GM21390 (cell line): ENCODE measurements around the gene NDUFA8.

Experiments
- ATAC-seq: cut with Tn5 transposase; IDR thresholded peaks from one replicate; pipeline ENCODE4 v1.9.1; 2021; ENCODE audit not compliant: unreplicated experiment

The NDUFA8 gene

DNA sequence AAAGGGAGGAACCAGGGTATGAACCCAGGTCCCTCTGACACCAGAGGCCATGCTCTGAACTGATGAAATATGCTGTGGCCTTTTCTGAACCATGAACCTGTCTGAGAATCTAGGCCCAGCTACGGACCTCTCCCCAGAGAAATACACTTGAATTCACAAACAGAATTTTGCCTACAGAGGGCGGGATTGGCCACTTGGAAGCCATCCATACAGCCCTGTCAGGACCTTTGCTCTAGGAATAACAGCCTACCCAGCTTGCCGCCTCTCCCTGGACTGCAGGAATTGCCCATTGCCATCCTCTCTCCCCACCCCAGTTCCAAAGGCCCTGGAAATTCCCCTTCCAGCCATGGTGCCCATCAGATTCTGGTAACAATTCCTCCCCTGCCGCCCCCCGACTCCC lies 26.7 kb upstream of the NDUFA8 start:
- ATAC-seq = no peak

DNA sequence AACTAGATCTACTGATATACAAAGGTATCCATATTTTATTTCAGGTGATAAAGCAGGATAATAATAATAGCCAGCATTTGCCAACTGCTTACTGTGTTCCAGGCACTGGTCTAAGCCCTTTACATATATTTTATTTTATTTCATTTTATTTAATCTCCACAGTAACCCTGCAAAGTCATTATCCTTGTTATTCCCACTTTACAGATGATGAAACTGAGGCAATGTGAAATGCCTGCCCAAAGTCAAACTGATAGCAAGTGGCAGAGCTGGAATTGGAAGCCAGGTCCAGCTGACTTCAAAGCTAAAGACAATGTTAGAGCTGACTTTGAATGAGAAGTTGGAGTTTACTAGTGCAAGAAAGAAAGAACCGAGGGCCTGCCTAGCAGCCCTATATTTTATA lies 25.0 kb upstream of the NDUFA8 start:
- ATAC-seq = no peak

DNA sequence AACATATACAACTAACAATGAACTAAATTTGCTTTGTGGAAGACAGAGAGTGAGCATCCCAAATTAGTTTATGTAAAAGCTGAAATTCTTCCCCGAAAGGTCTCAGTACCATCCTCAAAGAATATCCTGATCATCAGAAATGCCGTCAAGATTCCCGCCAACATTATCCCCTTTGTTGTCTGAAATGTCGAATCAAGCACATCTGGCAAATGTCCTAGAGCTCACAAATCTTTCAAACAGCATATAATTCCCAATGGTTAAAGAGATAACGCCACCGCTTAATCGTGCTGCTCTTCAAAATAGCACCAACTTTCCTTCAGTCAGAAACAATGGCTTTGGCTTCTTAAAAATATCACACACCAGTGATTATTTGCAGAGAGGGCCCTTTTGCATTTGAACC lies 23.9 kb upstream of the NDUFA8 start:
- ATAC-seq = no peak

DNA sequence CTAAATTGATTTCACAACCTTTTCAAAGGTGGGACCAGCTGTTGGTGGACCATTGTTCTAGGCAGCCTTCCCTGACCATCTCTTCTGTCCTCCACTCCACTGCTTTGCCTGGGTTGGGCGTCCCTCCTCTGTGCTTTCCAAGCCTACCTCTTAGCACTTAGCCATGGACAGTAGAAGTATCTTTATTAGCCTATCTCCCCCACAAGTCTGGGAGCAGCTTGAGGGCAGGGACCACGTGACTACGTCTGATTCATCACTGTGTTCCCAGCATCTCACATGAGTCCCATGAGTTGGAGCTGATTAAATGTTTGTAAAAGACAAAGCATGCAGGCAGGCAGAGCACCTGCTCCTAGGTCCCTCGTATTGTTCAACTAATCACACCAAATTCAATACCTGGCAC lies 21.1 kb upstream of the NDUFA8 start:
- no peak for ATAC-seq

DNA sequence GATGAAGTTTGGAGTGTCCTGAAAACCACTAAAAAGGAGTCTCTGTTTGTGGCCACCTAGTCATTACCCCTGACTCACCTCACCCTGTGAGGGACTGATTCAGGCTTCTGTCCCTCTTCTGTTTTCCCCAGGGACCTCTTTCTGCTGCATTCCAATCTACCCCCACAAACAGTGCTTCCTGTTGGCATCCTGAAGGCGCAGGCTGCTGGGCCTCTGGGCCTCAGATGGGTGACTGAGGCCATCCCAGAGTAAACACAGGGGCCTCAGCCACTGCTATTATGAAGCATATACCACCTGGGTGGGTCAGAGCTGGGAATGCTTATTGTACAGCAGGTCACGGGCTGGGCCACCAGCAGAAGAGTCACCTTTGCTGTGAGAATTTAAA lies 20.1 kb upstream of the NDUFA8 start:
- ATAC-seq = no peak

DNA sequence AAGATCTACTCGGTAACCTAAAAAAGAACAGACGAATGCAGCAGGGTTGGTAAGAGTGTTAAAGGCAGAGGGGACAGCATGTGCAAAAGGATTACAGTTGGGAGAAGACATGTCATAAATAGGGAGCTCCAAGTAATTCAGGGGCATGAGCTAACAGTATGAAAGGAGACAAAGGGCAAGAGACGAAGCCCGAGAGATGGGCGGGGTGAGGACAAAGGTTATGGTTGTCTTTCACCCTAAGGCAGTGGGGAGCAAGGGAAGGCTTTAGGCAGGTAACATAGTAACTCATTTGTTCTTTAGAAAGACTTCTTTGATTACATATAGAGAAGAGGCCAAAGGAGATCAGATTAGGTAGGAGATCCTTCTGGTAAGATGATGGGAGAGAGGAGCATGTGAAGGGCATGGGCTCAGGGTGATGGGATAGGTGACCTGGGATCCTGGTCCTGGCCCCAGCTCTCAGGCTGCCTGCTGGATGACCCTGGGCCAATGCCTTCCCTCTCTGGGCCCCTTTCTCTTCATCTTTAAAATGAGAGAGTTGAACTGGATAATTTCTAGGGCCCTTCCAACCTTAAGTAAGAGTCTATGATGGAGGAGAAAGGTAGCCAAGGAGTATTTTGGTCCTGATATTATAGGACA lies 19.6 kb upstream of the NDUFA8 start:
- ATAC-seq = no peak

DNA sequence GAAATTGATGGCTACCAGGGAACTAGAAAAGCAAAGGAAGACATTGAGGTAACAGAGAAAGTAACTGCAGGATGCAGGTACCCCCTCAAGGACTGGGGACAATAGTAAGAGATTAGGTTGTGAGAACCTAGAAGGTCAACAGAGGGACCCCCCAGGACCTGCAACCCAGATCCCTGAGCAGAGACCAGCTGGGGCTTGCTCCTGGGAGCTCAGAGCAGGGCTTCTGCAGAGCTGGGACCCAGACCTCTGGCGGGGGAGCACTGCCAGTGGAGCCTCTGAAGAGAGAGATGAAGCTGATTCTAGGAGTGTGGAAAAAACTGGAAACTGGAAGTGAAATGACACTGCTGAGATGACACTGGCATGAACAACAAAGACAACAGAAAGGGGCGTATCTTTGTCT lies 17.3 kb upstream of the NDUFA8 start:
- no peak for ATAC-seq

DNA sequence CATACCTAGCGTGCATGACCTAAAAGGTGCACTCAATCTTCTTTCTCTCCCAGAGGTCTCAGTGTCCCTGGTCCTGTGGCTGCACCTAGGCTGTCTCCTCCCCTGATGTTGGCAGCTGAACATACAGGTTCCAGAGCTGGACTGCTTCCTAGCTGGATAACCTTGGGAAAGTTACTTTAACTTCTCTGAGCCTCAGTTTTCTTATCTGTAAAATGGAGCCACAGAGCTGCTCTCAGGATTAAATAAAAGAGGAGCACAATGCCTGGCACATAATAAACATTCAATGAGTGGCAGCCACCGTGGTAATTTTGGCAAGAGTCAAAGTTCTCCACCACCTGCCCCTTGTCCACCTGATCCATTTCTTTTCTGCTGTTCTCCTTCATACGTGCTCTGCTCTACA lies 14.1 kb upstream of the NDUFA8 start:
- no peak for ATAC-seq

DNA sequence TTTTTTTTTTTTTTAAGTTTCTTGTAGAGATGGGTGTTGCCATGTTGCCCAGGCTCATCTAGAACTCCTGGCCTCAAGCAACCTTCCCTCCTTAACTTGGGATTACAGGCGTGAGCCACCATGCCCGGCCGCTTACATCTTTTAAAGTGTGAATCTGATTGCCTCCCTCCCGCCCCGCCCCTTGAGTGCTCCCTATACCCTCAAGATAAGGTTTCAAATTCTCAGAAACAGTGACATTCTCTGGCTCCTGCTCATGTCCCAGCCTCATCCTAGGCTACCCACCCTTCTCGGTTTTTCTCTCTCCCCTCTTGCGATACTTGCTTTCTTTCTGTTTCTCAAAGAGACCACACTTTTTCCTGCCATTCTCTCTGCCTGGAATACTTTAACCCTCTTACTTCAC lies 12.6 kb upstream of the NDUFA8 start:
- no peak for ATAC-seq

DNA sequence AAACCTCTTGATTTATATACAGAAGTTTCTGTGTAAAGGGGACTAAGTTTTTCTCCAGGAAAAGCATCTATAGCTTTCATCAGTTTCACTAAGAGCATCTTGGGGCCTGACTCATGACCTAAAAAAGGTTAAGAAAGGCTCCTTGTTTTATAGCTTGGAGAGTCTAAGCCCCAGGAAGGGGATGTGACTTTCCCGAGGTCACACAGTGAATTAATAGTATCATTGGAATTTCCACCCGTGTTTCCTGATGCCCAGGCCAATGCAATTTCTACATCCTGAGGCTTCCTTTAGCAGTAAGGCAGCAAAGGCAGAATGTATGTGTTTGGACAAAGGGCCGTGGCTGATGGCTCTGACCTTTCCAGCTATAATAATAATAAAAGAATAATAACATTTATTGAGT lies 8.8 kb upstream of the NDUFA8 start:
- ATAC-seq = no peak

DNA sequence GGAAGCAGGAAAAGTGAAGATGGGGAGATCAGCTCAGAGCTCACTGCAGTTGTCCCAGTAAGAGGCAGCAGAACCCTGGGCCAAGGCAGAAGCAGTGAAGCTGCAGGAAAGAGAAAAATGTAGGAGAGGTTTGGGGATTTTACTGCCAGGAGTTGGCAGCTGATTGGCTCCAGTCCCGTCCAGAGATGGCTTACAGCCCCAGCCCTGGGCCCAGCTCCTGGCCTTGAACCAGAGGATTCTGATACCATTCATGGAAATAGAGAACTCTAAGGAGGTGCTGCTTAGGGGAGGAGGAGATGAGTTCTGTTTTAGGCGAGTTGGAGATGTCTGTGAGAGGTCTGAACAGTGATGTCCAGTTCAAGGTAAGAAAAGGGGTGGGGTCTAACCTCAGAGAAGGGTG lies 4.7 kb upstream of the NDUFA8 start:
- ATAC-seq = no peak

DNA sequence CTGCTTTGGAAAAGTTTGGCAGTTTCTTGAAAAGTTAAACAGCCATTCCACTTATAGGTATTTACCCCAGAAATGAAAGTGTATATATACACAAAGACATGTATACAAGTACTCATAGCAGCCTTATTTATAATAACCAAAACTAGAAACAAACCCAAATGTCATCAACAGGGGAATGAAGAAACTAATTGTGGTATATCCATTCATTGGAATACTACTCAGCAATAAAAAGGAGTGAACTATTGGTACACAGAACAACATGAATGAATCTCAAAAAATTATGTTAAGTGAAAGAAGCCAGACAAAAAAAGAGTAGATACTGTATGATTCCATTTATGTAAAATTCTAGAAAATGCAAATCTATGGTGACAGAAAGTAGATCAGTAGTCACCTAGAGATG lies 2.8 kb upstream of the NDUFA8 start:
- ATAC-seq = no peak

DNA sequence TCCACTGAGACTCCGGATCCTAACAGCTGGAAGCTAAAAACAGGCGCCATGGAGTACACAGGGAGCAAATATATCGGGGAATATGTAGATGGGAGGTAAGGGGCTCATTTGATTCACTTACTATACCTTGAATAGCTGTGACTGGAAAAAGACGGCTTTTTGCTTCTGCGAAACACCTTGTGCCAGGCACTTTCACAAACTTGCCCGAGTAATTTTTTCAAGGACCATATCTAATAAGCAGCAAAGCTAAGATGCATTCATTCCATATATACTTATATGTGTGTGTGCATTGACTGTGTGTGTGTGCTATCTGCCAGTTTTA lies 307 bp upstream of the NDUFA8 start:
- ATAC-seq = no peak

DNA sequence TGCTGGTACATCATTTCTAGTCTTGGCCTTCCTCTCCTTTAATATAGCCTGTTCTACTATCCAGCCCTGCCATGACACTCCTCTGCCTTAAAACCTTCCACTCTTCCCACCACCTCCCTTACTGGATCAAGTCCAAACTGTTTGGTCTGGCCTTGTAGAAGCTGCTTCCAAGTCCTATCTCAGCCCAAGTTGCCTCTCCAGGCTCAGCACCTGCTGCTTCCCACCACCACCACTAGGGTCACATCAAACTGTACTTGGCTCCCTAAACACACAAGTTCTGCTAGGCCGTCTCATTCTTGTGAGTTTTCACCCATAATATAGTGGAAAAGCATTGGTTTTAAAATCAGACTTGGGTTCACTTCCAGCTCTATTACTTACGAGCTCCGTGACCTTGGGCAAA lies 1.4 kb downstream of the NDUFA8 start:
- peak; percentile 41 for ATAC-seq

DNA sequence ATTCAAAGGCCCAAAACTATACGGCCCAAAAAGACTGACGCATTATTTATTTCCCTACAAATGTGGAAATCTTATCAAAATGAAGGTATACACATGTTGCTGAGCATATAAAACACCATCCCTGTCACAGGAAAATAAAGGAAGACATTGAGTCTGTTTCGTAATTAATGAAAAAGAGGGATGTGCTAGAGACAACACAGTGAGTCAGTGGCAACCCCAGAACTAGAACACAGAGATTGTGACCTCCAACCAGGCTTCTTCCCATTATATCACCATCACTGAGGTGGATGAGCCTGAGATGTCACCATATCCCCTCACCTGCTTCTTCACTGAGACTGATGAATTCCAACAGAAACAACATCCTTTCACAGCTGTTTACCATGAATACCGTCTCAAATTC lies 3.8 kb downstream of the NDUFA8 start:
- no peak for ATAC-seq

DNA sequence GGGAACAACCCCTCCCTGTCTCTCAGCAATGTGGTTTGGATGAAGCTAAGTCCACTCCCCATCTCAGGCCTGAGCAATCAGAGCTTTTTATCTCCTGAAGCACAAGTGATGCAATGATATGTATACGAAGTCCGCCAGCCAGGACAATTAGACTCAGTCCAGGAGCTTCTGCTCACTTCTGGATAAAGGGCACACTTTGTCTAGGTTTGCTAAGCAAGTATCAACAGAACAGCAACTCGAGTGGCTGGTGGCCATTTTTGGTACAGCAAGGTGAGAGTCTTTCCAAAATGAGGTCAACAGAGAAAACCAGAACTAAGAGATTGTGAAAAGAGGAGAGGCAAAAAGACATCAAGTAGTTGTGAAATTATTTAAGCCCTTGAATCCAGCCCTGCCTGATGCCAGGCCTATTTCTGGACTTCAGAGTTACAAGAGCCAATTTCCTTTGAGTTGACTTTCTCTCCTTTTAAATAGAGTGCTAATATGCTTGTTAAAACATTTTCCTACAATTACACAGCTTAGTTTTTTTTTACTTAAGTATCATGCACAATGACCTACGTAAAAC lies 8.2 kb downstream of the NDUFA8 start:
- no peak for ATAC-seq

DNA sequence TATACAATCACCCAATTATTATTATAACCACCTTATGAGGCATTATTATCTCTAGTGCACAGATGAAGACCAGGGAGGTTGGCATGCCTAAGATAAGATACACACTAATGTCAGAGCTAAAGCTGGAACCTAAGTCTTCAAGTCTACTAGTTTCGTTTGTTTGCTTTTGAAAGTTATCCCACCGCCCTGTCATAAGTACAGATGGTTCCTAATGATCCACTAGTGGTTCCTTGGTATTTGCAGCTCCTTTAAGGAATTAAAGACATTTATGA lies 14.1 kb downstream of the NDUFA8 start:
- ATAC-seq = no peak

DNA sequence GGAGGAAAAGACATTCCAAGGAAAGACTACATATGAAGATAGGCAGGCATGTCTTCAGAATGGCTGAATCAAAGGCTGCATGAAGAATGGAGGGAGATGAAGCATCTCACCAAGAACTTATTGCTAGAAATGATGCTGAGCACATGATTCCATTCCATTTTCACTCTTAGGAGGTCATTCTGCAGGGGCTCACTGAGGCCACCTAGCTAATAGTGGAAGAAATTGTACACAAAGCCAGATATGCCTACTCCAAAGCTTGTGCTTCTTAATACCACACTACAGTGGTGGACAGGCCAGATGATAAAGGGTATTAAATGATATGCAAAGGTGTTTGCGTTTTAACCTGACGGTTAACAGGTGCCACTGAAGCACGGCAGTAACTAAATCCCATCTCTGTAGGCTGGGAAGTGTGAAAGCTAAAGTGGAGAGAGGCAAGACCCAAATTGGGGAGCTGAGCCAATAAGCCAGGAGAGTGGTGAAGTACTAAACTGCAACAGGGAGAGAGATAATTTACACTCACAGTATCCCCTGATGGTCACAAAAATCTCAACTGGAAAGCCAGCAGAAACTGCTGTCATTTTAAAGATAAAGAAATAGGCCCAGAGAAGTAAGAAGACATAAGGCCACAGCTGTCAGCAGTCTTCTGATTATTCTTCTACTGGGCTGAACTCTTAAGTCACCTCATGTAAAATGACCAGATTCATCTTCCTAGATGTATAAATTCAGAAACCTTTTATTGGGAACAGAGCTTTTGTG lies 14.6 kb downstream of the NDUFA8 start:
- ATAC-seq = no peak

DNA sequence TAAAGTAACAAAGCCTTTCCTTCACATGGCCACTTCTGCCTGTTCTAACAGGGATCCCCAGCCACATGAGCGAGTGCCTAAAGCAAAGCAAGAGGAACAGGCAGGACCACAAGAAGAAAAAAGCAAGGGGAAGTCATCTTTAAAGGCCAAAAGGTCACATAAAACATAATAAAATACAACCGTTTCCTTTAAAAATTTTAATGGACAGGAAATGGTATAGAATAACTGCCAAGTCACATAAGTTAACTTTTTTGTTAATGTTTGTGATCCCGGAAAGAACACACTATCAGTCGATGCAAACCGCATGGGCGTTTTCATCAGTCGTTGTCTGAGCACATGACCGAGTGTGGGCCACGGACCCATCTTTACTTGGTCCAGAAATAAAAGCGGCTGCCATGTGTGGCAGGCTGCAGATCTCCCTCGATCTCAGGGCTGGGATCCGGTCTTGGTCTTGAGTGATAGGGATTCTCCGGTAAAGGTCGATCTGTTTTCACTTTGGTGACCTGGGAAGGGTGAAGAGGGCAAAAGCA lies 15.6 kb downstream of the NDUFA8 start:
- no peak for ATAC-seq

DNA sequence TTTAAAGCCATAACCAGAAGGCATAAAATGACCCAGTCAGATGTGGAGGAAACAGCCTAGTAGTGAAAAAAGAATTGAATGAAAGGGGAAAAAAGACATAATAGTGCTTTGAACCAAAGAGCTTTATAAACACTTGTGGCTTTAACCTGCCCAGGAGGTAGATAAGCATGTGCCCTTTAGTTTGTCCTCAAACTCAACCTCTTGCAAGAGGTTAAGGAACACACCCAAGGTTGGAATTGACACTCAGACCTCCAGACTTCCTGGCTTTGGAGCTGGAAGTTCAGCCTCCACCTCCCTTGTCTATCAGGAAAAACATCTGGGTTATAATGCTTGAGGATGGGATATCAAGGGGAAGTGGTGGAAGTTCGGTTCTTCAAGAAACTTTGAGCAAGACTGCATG lies 16.3 kb downstream of the NDUFA8 start:
- no peak for ATAC-seq

DNA sequence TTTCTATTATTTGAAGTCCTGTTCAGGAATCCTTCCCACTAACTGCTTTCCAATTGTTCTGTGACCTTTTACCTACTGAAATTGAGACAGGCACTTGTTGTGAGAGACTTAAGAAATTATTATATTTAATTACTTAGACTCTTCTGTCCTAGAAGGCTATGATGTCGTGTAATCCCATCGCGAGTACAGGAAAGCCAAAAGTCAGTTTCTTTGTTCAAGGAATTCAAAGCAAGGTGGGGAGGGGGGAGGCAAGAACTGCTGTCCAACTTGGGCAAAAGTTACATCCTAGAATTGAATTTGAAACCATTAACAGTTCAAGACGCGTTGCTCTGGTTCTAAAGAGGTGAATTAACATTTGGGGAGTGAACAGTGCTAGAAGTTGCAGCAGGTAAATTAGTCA lies 17.9 kb downstream of the NDUFA8 start:
- ATAC-seq = no peak

DNA sequence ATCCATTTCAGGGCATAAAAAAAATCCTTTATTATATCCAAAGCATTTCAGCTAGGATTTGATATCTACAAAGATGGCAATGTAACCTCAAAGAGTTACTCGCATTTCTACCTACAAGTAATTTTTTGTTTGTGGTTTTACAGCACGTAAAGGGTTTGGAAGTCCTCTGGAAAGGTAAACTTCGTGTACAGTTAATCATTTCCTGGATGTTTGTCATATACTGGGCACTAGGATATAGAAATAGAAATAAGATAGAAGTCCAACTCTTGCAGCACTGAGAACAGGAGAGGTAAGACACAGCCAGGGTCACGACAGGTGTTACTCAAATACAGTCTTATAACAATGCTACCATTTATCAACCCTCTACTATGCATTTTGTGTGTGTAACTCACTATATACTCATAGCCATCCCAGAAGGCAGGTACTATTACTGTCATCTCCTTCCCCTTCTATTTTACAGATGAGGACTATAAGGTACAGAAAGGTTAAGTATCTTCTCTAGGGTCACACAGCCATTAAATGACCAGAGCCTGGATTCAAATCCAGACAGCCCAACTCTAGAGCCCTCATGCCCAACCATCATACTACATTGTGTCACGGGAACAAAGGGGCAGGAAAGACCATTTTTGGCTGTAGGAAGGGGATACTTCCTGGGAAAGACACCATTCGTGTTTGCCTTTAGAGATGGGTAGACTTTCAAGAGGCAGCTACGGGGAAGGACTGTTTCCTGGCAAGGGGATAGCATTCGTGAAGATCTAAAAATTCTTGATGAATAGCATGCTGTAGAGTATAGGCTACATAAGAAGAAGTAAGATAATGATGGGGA lies 19.0 kb downstream of the NDUFA8 start:
- no peak for ATAC-seq
